Body of pancreas (tissue), 4 donors: ENCODE measurements around the gene WDFY4. TPM values are rescaled to one million over a fixed set of nuclear protein-coding genes. Genes with fewer than 3 reads are reported as not detected.

Experiments used
- ATAC-seq: fragments of 150-250 bp; one replicate; pipeline ENCODE4 v1.9.1; 2016
- DNase-seq, 4 donors: peaks; one replicate each; pipeline ENCODE4 v3.0.0-alpha.2; 2019
- H3K27ac ChIP-seq, 4 donors: fragments of 200-600 bp; sonication (generic); 1 replicate in 3 of 4; 2 replicates in 1 of 4; pipeline versions ENCODE4 v1.5.1 to v1.6.1; 2016 to 2019; ENCODE audit warnings: mild to moderate bottlenecking in 1 of 4, mixed read lengths in 1 of 4, moderate library complexity in 1 of 4
- H3K27me3 ChIP-seq, 2 donors: fragments of 200-600 bp; sonication (generic); one replicate each; pipeline ENCODE4 v1.6.0; 2016; ENCODE audit warnings: mild to moderate bottlenecking in 1 of 2
- H3K36me3 ChIP-seq, 2 donors: fragments of 200-600 bp; sonication (generic); replicated peaks in 1 of 2; 2 replicates each; pipeline ENCODE4 v1.5.1; 2016; ENCODE audit warnings: low read depth in 2 of 2; ENCODE audit not compliant: insufficient read depth in 1 of 2
- H3K4me1 ChIP-seq: fragments of 200-600 bp; sonication (generic); one replicate; pipeline ENCODE4 v1.6.0; 2016
- H3K4me3 ChIP-seq, 2 donors: fragments of 200-600 bp; sonication (generic); 1 replicate in 1 of 2; 2 replicates in 1 of 2; pipeline ENCODE4 v1.5.1; 2016 to 2019
- H3K9me3 ChIP-seq, 3 donors: fragments of 200-600 bp; sonication (generic); 1 replicate in 2 of 3; 2 replicates in 1 of 3; pipeline ENCODE4 v1.5.1; 2016
- CTCF ChIP-seq, 7 experiments: fragments of 450-650 bp in 4 of 7; fragments of 200-600 bp in 3 of 7; sonication (generic) in 3 of 7; IDR thresholded peaks; one replicate each; pipeline ENCODE4 v1.5.1; 2016 to 2019; ENCODE audit warnings: antibody characterized with exemption in 7 of 7
- POLR2A ChIP-seq, 3 donors: fragments of 450-650 bp; IDR thresholded peaks; one replicate each; pipeline ENCODE4 v1.6.1; 2016; ENCODE audit warnings: antibody characterized with exemption in 3 of 3, mild to moderate bottlenecking in 2 of 3
- WGBS, 2 donors: methylation state at CpG; one replicate each; pipeline ENCODE4 v1.1.5; 2017; 5-methylcytosine and 5-hydroxymethylcytosine counted together
- intact Hi-C: fragments of 100-400 bp; cut with DNase I; formaldehyde crosslinking; loops from one replicate; pipeline ENCODE4 v1.15.1; 2023
- total RNA-seq, 2 donors: library from RNA; depleted of rRNA; stranded (reverse); fragments of >200 nt; gene quantifications; one replicate each; pipeline ENCODE4 v1.1.0, GENCODE V29; 2016

The WDFY4 gene
- total RNA-seq, 2 donors from 2014 or later = 0.66 to 2.3 TPM

- no peak overlapping the region for H3K4me3 ChIP-seq
- intact Hi-C loops = no loop called here
- ATAC-seq (no peak), DNase-seq (no peak)
- H3K4me1 ChIP-seq = no peaks in the 10 kb centered on the region
- no peak overlapping the region for H3K27ac ChIP-seq
- H3K27me3 ChIP-seq = no peaks in the 10 kb centered on the region
- TF ChIP-seq CTCF (IDR thresholded peaks at IDR 0.05) (no peak), POLR2A (IDR thresholded peaks at IDR 0.05) (no peak)
- 66 to 74% methylated on average over 10 to 11 of the region's 11 CpGs for WGBS, 2 donors
- H3K36me3 ChIP-seq = no peaks in the 10 kb centered on the region
- H3K9me3 ChIP-seq = no peaks in the 10 kb centered on the region
These were observed 55.5 kb downstream of the WDFY4 start for GRCh38 chr10:48740015-48740707.

GRCh38 chr10:48740988-48741387 is 56.3 kb downstream of the WDFY4 start:
- H3K9me3 ChIP-seq = no peaks in the 10 kb centered on the region
- H3K36me3 ChIP-seq = no peaks in the 10 kb centered on the region
- DNase-seq (no peak), ATAC-seq (no peak)
- intact Hi-C loops = no loop called here
- no peaks in the 10 kb centered on the region for H3K27me3 ChIP-seq
- H3K4me3 ChIP-seq = no peak overlapping the region
- no peaks in the 10 kb centered on the region for H3K4me1 ChIP-seq
- 58 to 76% methylated on average over 2 of the region's 2 CpGs for WGBS, 2 donors
- TF ChIP-seq POLR2A (IDR thresholded peaks at IDR 0.05) (no peak), CTCF (IDR thresholded peaks at IDR 0.05) (no peak)
- H3K27ac ChIP-seq = no peak overlapping the region

GRCh38 chr10:48742891-48743860 is 58.5 kb downstream of the WDFY4 start:
- no peak for TF ChIP-seq POLR2A (IDR thresholded peaks at IDR 0.05)
- WGBS, 2 donors = 70 to 80% methylated on average over 18 of the region's 18 CpGs
- DNase-seq = no peak
- H3K27me3 ChIP-seq = no peaks in the 10 kb centered on the region
- ATAC-seq = no peak
- intact Hi-C loops = no loop called here
- no peak overlapping the region for H3K4me3 ChIP-seq
- no peaks in the 10 kb centered on the region for H3K36me3 ChIP-seq
- H3K9me3 ChIP-seq = no peaks in the 10 kb centered on the region
- no peaks in the 10 kb centered on the region for H3K4me1 ChIP-seq
- H3K27ac ChIP-seq = no peak overlapping the region

GRCh38 chr10:48744587-48744986 is 59.9 kb downstream of the WDFY4 start:
- DNase-seq = no peak
- ATAC-seq = no peak
- WGBS, 2 donors = 80 to 86% methylated on average over 6 of the region's 6 CpGs
- Histone ChIP-seq H3K27ac (no peak overlapping the region), H3K9me3 (no peaks in the 10 kb centered on the region), H3K4me1 (no peaks in the 10 kb centered on the region), H3K36me3 (no peaks in the 10 kb centered on the region), H3K4me3 (no peak overlapping the region), H3K27me3 (no peaks in the 10 kb centered on the region)
- TF ChIP-seq CTCF (IDR thresholded peaks at IDR 0.05) (no peak), POLR2A (IDR thresholded peaks at IDR 0.05) (no peak)
- intact Hi-C loops = no loop called here

- no peak for ATAC-seq
- DNase-seq = no peak
- H3K9me3 ChIP-seq = no peaks in the 10 kb centered on the region
These were observed 61.1 kb downstream of the WDFY4 start for GRCh38 chr10:48745662-48746245.

More at GRCh38 chr10:48745662-48746245, 61.1 kb downstream of the WDFY4 start:
- 52 to 64% methylated on average over 16 to 27 of the region's 27 CpGs for WGBS, 2 donors
- Histone ChIP-seq H3K27me3 (no peaks in the 10 kb centered on the region), H3K27ac (no peak overlapping the region), H3K4me3 (no peak overlapping the region), H3K36me3 (no peaks in the 10 kb centered on the region), H3K4me1 (no peaks in the 10 kb centered on the region)
- TF ChIP-seq POLR2A (IDR thresholded peaks at IDR 0.05) = no peak
- TF ChIP-seq CTCF (IDR thresholded peaks at IDR 0.05) = no peak
- intact Hi-C loops = no loop called here
